Measurements from ENCODE around the gene SUSD5. TPM values are rescaled to one million over a fixed set of nuclear protein-coding genes. Genes with fewer than 3 reads are reported as not detected.
A peak's percentile ranks its signal among the peaks of the same experiment; 100 is the strongest.
"Not testable (repeated sequence)": the region's sequence is repeated elsewhere in the genome, so short reads cannot be mapped to it uniquely, and the experiment has no call there.

Gene SUSD5
- total RNA-seq, 1 donor from 2014 or later, result 8.9 TPM

DNA sequence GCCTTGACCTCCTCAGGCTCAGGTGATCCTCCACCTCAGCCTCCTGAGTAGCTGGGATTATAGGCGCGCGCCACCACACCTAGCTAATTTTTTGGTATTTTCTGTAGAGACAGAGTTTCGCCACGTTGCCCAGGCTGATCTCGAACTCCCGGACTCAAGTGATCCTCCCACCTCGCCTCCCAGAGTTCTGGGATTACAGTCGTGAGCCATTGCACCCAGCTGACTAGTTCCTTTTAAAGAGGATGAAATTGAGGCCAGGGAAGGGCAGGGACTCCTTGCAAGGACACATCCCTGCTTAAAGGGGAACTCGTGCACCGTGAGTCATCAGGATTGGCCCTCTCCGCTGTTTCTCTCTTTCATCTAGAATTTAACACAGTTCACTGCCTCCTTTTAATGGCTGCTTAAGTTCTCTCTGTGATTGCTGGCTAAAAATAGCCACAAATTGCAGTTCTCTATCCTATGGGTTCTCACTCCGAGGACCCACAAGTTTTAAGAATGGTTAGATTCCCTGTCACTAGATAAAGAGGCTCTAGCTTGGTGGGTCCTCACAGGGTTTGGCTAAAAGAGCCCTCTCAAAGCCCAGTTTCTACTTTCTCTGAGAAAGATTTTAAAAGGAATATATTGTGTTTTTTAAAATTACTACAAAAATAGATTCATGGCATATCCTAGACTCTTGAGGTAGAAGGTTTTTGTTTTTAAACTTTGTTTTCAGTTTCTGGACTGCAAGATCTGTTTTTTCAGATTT is 103.4 kb downstream of the SUSD5 start:
- peak; percentile 91 for DNase-seq (ENCODE audit: low read depth)

DNA sequence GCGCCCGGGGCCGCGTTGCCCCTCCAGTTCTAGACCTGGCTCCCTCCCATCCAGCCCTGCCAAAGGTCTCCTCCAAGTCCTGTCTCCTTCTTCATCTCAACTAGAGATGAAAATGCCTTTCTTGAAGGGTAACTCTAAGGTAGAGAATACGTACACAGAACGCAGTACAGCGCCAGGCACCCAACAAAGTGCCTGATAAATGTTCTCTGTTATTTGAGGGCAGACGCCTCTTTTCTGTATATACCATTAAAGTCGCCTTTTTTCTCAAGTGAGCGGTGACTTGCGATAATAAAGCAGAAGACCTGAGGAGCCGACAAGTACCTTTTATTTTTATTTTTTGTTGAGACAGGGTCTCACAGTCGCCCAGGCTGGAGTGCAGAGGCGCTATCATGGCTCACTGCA is 104.0 kb downstream of the SUSD5 start:
- no peak for DNase-seq (ENCODE audit: low read depth)

GRCh38 chr3:33113772-33114621 is 104.6 kb downstream of the SUSD5 start, which contains the start of gene CRTAP:
Gene CRTAP, plus strand, starts transcription at chr3:33114014. Its CDS starts 64 bp downstream, at chr3:33114078.
- peak; percentile 92 for DNase-seq (ENCODE audit: low read depth)

DNA sequence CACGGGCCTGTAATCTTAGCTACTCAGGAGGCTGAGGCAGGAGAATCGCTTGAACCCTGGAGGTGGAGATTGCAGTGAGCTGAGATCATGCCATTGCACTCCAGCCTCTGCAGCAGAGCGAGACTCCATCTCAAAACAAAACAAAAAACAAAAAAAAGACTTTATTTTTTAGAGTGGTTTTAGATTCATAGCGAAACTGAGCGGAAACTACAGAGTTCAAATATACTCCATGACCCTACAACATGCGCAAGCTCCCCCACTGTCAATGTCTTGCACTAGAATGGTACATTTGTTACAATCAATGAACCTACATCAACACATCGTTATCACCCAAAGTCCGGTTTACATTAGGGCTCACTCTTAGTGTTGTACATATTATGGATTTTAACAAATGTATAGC is 107.0 kb downstream of the SUSD5 start:
- no peak for DNase-seq (ENCODE audit: low read depth)

DNA sequence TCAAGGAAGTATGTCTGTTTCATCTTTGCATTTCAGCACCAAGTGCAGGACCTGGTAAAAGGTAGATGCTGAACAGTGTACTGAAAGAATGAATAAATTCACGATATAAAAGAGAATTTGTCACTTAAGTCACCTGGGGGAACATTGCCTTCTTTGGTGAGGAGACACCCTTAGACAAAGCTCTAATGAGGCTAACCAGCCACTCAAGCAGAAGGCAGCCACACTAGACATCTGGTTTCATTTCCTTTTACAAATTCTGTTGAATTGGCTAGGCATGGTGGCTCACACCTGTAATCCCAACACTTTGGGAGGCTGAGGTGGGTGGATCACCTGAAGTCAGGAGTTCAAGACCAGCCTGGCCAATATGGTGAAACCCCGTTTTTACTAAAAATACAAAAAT is 111.8 kb downstream of the SUSD5 start:
- DNase-seq (ENCODE audit: low read depth), result not testable (repeated sequence)

- DNase-seq (ENCODE audit: low read depth), result peak; percentile 54
Measured at GRCh38 chr3:33105341-33105948, 113.2 kb downstream of the SUSD5 start.

GRCh38 chr3:33104803-33105202 is 113.8 kb downstream of the SUSD5 start:
- no peak for DNase-seq (ENCODE audit: low read depth)

DNA sequence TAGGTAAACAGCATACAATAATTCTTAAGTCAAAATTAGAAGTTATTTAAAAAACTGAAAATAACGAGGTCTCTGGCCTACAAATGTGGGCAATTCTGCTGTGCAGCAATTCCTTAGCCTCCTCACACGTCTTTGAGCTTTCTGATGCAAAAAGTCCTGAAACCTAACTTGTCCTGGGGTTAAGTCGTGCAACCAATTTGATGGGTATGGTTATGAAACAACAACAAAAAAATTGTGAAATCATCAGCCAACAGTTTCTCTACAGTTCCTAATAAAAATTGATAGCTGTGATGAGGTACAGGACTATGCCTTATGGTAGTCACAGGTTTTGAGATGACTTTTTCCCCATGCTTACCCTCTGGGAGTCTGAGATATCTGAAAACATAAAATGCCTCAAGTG is 115.1 kb downstream of the SUSD5 start:
- no peak for DNase-seq (ENCODE audit: low read depth)

GRCh38 chr3:33103034-33103433 is 115.6 kb downstream of the SUSD5 start:
- no peak for DNase-seq (ENCODE audit: low read depth)

GRCh38 chr3:33100229-33100628 is 118.4 kb downstream of the SUSD5 start:
- no peak for DNase-seq (ENCODE audit: low read depth)

Other genes with a start within 250 kb of the SUSD5 start
- gene GLB1, start 121.7 kb downstream of the SUSD5 start, total RNA-seq, result 83.2 and 89.8 TPM in 2 replicates
- gene TMPPE, start 121.7 kb downstream of the SUSD5 start, total RNA-seq, result 3.5 and 4.7 TPM in 2 replicates
- gene CRTAP, start 104.8 kb downstream of the SUSD5 start, total RNA-seq, result 155 and 207 TPM in 2 replicates
- 14.0 and 19.9 TPM in 2 replicates for gene FBXL2, start 58.6 kb upstream of the SUSD5 start, total RNA-seq
- gene UBP1, start 221.6 kb upstream of the SUSD5 start, total RNA-seq, result 24.3 and 24.4 TPM in 2 replicates

Data from myocyte (in vitro differentiated cells).